ENCODE measurements around the gene CREB3L2. TPM values are rescaled to one million over a fixed set of nuclear protein-coding genes. Genes with fewer than 3 reads are reported as not detected.

Gene CREB3L2
- total and polyA plus RNA-seq, 10 of the 15 experiments (the other 5 are each of a cell fraction or from before 2014, with no cell fraction given), result 6.4 to 67.1 (median 26.2) TPM

- Histone ChIP-seq H3K36me3 (ENCODE audit: control insufficient read depth in 2 of 2, insufficient read depth in 2 of 2, low read length in 1 of 2) (no peaks in the 10 kb centered on the region), H3K9ac (ENCODE audit: control insufficient read depth, insufficient read depth, low read length) (no peak overlapping the region), H2AFZ (ENCODE audit: control insufficient read depth, low read depth, low read length) (peak overlapping the region; percentile 50), H3K4me3 (no peak overlapping the region), H3K27ac (ENCODE audit: control insufficient read depth, insufficient read depth) (peak overlapping the region; percentile 79), H3K9me3 (replicated peaks; ENCODE audit: control insufficient read depth, insufficient read depth, low read length) (peaks cover 11% of the 10 kb centered on the region; the same call in 2 of the 3 replicates), H3K79me2 (ENCODE audit: control insufficient read depth, insufficient read depth, low read length) (no peaks in the 10 kb centered on the region), H4K20me1 (ENCODE audit: control insufficient read depth, insufficient read depth) (no peaks in the 10 kb centered on the region), H3K4me1 (ENCODE audit: control insufficient read depth, insufficient read depth, low read length) (peaks cover 64% of the 10 kb centered on the region), H3K27me3 (replicated peaks in 1 of 2; ENCODE audit: control insufficient read depth in 2 of 2, insufficient read depth in 2 of 2, low read length in 1 of 2) (no peaks in the 10 kb centered on the region), H3K4me2 (ENCODE audit: control insufficient read depth, insufficient read depth) (peak overlapping the region; percentile 19; the same call in 1 of the 2 replicates)
- no TSS peak for BruUV-seq (replicated peaks)
- DNase-seq (ENCODE audit: low read depth, low spot score) (no peak), ATAC-seq (no peak), FAIRE-seq (no peak)
- POLR2A ChIA-PET, result interaction anchor here (0.7 to 0.8 kb wide), 2 partner anchors 12 to 25 kb away, joined by 3 read pairs; partner anchors contain the start of gene CREB3L2
- WGBS (ENCODE audit: insufficient coverage, insufficient replicate concordance, low lambda C conversion rate, missing lambda C conversion rate), result 5% methylated on average over 2 of the region's 2 CpGs
- SMC1A ChIA-PET (ENCODE audit: uncharacterized antibody, unreplicated experiment), result interaction anchor here (1.0 to 1.9 kb wide), 8 partner anchors 9 to 144 kb away, joined by 3 to 10 read pairs (median 4); no protein-coding TSS in a partner anchor
- TF ChIP-seq TARDBP (IDR thresholded peaks at IDR 0.05; ENCODE audit: borderline replicate concordance) (no peak), RB1 (IDR thresholded peaks at IDR 0.05; ENCODE audit: borderline replicate concordance) (no peak), TAF1 (IDR thresholded peaks at IDR 0.05; ENCODE audit: borderline replicate concordance, low read depth, low read length) (no peak), TCF12 (IDR thresholded peaks at IDR 0.05; ENCODE audit: low read depth, low read length) (no peak), HCFC1 (IDR thresholded peaks at IDR 0.05; ENCODE audit: low read length) (no peak), RAD21 (IDR thresholded peaks at IDR 0.05; ENCODE audit: insufficient read depth, low read depth, low read length) (no peak), SMAD1 (IDR thresholded peaks at IDR 0.05; ENCODE audit: low read depth, partially characterized antibody) (no peak), MYC (IDR thresholded peaks at IDR 0.05; ENCODE audit: insufficient read depth, insufficient read length, insufficient replicate concordance, low read length, severe bottlenecking) (no peak)
- intact Hi-C loops (cut with micrococcal nuclease; ENCODE audit: unreplicated experiment), result loop anchor here (5.0 kb wide), 1 partner anchor 435 kb away; the partner anchor contains the start of gene TRIM24
- CTCF ChIA-PET, result interaction anchor here (0.6 to 3.0 kb wide), 7 partner anchors 11 to 290 kb away, joined by 3 to 15 read pairs (median 4); partner anchors contain the start of gene CREB3L2
- RAD21 ChIA-PET (ENCODE audit: unreplicated experiment), result interaction anchor here (1.2 kb wide), 2 partner anchors 11 to 112 kb away, joined by 4 to 5 read pairs; no protein-coding TSS in a partner anchor
- in situ Hi-C loops (cut with MboI), result no loop called here
Measured at GRCh38 chr7:138027100-138027499, 25.2 kb upstream of the CREB3L2 start.

Measured in GM12878 (cell line).